ENCODE results near the gene GPR68. TPM values are rescaled to one million over a fixed set of nuclear protein-coding genes. Genes with fewer than 3 reads are reported as not detected.
A peak's percentile ranks its signal among the peaks of the same experiment; 100 is the strongest.

GPR68 gene
- total RNA-seq, 2 donors from 2014 or later = 18.9 to 19.2 TPM

GRCh38 chr14:91242635-91243034 is 1.9 kb downstream of the GPR68 start:
- Mint-ChIP-seq H3K36me3 (ENCODE audit: insufficient read depth in 2 of 2) (peaks cover 29 to 30% of the 10 kb centered on the region in 2 donors), H3K27me3 (ENCODE audit: low read depth) (no peaks in the 10 kb centered on the region), H3K9me3 (peaks cover 4 to 5% of the 10 kb centered on the region in 2 donors), H3K27ac (peak overlapping the region; percentile 85), H3K4me1 (ENCODE audit: low read depth) (peaks cover 100% of the 10 kb centered on the region), H3K4me3 (peak overlapping the region; percentile 77 to 88)
- ATAC-seq (replicated peaks in 1 of 2) = no peak
- no peak for DNase-seq

- no peak for ATAC-seq (replicated peaks in 1 of 2)
- Mint-ChIP-seq H3K4me1 (ENCODE audit: low read depth) (peaks cover 93% of the 10 kb centered on the region), H3K36me3 (ENCODE audit: insufficient read depth in 2 of 2) (peaks cover 23 to 25% of the 10 kb centered on the region in 2 donors), H3K4me3 (peak overlapping the region; percentile 77 to 88), H3K27ac (peak overlapping the region; percentile 85), H3K27me3 (ENCODE audit: low read depth) (no peaks in the 10 kb centered on the region), H3K9me3 (no peaks in the 10 kb centered on the region)
- peak in 1 of 2 donors; percentile 31 for DNase-seq
Measured at GRCh38 chr14:91241863-91242262, 2.6 kb downstream of the GPR68 start.

GRCh38 chr14:91238661-91239060 is 5.8 kb downstream of the GPR68 start:
- peaks cover 23 to 29% of the 10 kb centered on the region in 2 donors for H3K36me3 Mint-ChIP-seq (ENCODE audit: insufficient read depth in 2 of 2)
- H3K27ac Mint-ChIP-seq = peak overlapping the region; percentile 67
- H3K9me3 Mint-ChIP-seq = no peaks in the 10 kb centered on the region
- H3K4me3 Mint-ChIP-seq = peak overlapping the region; percentile 72 to 77
- ATAC-seq (replicated peaks in 1 of 2) (no peak), DNase-seq (no peak)
- H3K4me1 Mint-ChIP-seq (ENCODE audit: low read depth) = peaks cover 69% of the 10 kb centered on the region
- no peaks in the 10 kb centered on the region for H3K27me3 Mint-ChIP-seq (ENCODE audit: low read depth)

- Mint-ChIP-seq H3K27me3 (ENCODE audit: low read depth) (no peaks in the 10 kb centered on the region), H3K36me3 (ENCODE audit: insufficient read depth in 2 of 2) (peaks cover 23 to 29% of the 10 kb centered on the region in 2 donors), H3K27ac (peak overlapping the region; percentile 67), H3K4me1 (ENCODE audit: low read depth) (peaks cover 63% of the 10 kb centered on the region), H3K9me3 (no peaks in the 10 kb centered on the region), H3K4me3 (peak overlapping the region; percentile 72 to 77)
- ATAC-seq (replicated peaks in 1 of 2) (no peak), DNase-seq (no peak)
Measured at GRCh38 chr14:91238085-91238484, 6.4 kb downstream of the GPR68 start.

- Mint-ChIP-seq H3K4me1 (ENCODE audit: low read depth) (peaks cover 59% of the 10 kb centered on the region), H3K27ac (no peak overlapping the region), H3K36me3 (ENCODE audit: insufficient read depth in 2 of 2) (peaks cover 23 to 34% of the 10 kb centered on the region in 2 donors), H3K27me3 (ENCODE audit: low read depth) (no peaks in the 10 kb centered on the region), H3K9me3 (no peaks in the 10 kb centered on the region), H3K4me3 (no peak overlapping the region)
- DNase-seq (no peak), ATAC-seq (replicated peaks in 1 of 2) (no peak)
Measured at GRCh38 chr14:91237219-91237618, 7.3 kb downstream of the GPR68 start.

GRCh38 chr14:91235841-91236240 is 8.7 kb downstream of the GPR68 start:
- H3K9me3 Mint-ChIP-seq = no peaks in the 10 kb centered on the region

GRCh38 chr14:91234791-91235114 is 9.8 kb downstream of the GPR68 start:
- no peak for DNase-seq
- H3K36me3 Mint-ChIP-seq (ENCODE audit: insufficient read depth in 2 of 2) = peaks cover 24 to 41% of the 10 kb centered on the region in 2 donors
- no peak overlapping the region for H3K4me3 Mint-ChIP-seq
- peak overlapping the region; percentile 55 for H3K27ac Mint-ChIP-seq
- H3K4me1 Mint-ChIP-seq (ENCODE audit: low read depth) = peaks cover 57% of the 10 kb centered on the region
- ATAC-seq (replicated peaks in 1 of 2) = no peak
- H3K9me3 Mint-ChIP-seq = peaks cover 2 to 3% of the 10 kb centered on the region in 2 donors
- no peaks in the 10 kb centered on the region for H3K27me3 Mint-ChIP-seq (ENCODE audit: low read depth)

More at GRCh38 chr14:91235841-91236240, 8.7 kb downstream of the GPR68 start:
- no peak overlapping the region for H3K27ac Mint-ChIP-seq
- no peak for ATAC-seq (replicated peaks in 1 of 2)
- H3K4me3 Mint-ChIP-seq = no peak overlapping the region
- H3K27me3 Mint-ChIP-seq (ENCODE audit: low read depth) = no peaks in the 10 kb centered on the region
- H3K36me3 Mint-ChIP-seq (ENCODE audit: insufficient read depth in 2 of 2) = peaks cover 19 to 36% of the 10 kb centered on the region in 2 donors
- peaks cover 57% of the 10 kb centered on the region for H3K4me1 Mint-ChIP-seq (ENCODE audit: low read depth)
- DNase-seq = no peak

GRCh38 chr14:91233936-91234790 is 10.3 kb downstream of the GPR68 start:
- Mint-ChIP-seq H3K4me1 (ENCODE audit: low read depth) (peaks cover 57% of the 10 kb centered on the region), H3K27me3 (ENCODE audit: low read depth) (no peaks in the 10 kb centered on the region), H3K9me3 (peaks cover 2 to 3% of the 10 kb centered on the region in 2 donors), H3K27ac (peak overlapping the region; percentile 55), H3K36me3 (ENCODE audit: insufficient read depth in 2 of 2) (peaks cover 22 to 36% of the 10 kb centered on the region in 2 donors), H3K4me3 (no peak overlapping the region)
- ATAC-seq (replicated peaks in 1 of 2) = no peak
- DNase-seq = no peak

- H3K9me3 Mint-ChIP-seq = peaks cover 2 to 3% of the 10 kb centered on the region in 2 donors
- ATAC-seq (replicated peaks in 1 of 2) = no peak
Measured at GRCh38 chr14:91232603-91233002, 11.9 kb downstream of the GPR68 start.

GRCh38 chr14:91232052-91232451 is 12.5 kb downstream of the GPR68 start:
- H3K36me3 Mint-ChIP-seq (ENCODE audit: insufficient read depth in 2 of 2) = peaks cover 20 to 32% of the 10 kb centered on the region in 2 donors
- DNase-seq = no peak
- peak overlapping the region in 1 of 2 donors; percentile 76 for H3K4me3 Mint-ChIP-seq

More at GRCh38 chr14:91232603-91233002, 11.9 kb downstream of the GPR68 start:
- no peak for DNase-seq
- peaks cover 56% of the 10 kb centered on the region for H3K4me1 Mint-ChIP-seq (ENCODE audit: low read depth)
- peak overlapping the region in 1 of 2 donors; percentile 31 for H3K4me3 Mint-ChIP-seq
- H3K27me3 Mint-ChIP-seq (ENCODE audit: low read depth) = no peaks in the 10 kb centered on the region
- no peak overlapping the region for H3K27ac Mint-ChIP-seq
- peaks cover 20 to 32% of the 10 kb centered on the region in 2 donors for H3K36me3 Mint-ChIP-seq (ENCODE audit: insufficient read depth in 2 of 2)

GRCh38 chr14:91231446-91231845 is 13.1 kb downstream of the GPR68 start:
- H3K36me3 Mint-ChIP-seq (ENCODE audit: insufficient read depth in 2 of 2) = peaks cover 20 to 32% of the 10 kb centered on the region in 2 donors
- no peak for DNase-seq

More at GRCh38 chr14:91232052-91232451, 12.5 kb downstream of the GPR68 start:
- no peak for ATAC-seq (replicated peaks in 1 of 2)
- peaks cover 61% of the 10 kb centered on the region for H3K4me1 Mint-ChIP-seq (ENCODE audit: low read depth)
- peaks cover 2 to 3% of the 10 kb centered on the region in 2 donors for H3K9me3 Mint-ChIP-seq
- H3K27ac Mint-ChIP-seq = peak overlapping the region; percentile 85
- H3K27me3 Mint-ChIP-seq (ENCODE audit: low read depth) = no peaks in the 10 kb centered on the region

GRCh38 chr14:91230397-91231035 is 14.0 kb downstream of the GPR68 start:
- DNase-seq = no peak
- peaks cover 20 to 31% of the 10 kb centered on the region in 2 donors for H3K36me3 Mint-ChIP-seq (ENCODE audit: insufficient read depth in 2 of 2)
- peak overlapping the region; percentile 76 to 85 for H3K4me3 Mint-ChIP-seq

More at GRCh38 chr14:91231446-91231845, 13.1 kb downstream of the GPR68 start:
- peaks cover 2 to 3% of the 10 kb centered on the region in 2 donors for H3K9me3 Mint-ChIP-seq
- peak overlapping the region; percentile 85 for H3K27ac Mint-ChIP-seq
- H3K4me1 Mint-ChIP-seq (ENCODE audit: low read depth) = peaks cover 65% of the 10 kb centered on the region
- H3K4me3 Mint-ChIP-seq = peak overlapping the region; percentile 76 to 85
- H3K27me3 Mint-ChIP-seq (ENCODE audit: low read depth) = no peaks in the 10 kb centered on the region
- ATAC-seq (replicated peaks in 1 of 2) = no peak

GRCh38 chr14:91229743-91230200 is 14.7 kb downstream of the GPR68 start:
- ATAC-seq (replicated peaks in 1 of 2) = peak; percentile 41 to 42

More at GRCh38 chr14:91230397-91231035, 14.0 kb downstream of the GPR68 start:
- Mint-ChIP-seq H3K9me3 (peaks cover 2 to 3% of the 10 kb centered on the region in 2 donors), H3K27ac (peak overlapping the region; percentile 85), H3K4me1 (ENCODE audit: low read depth) (peaks cover 69% of the 10 kb centered on the region), H3K27me3 (ENCODE audit: low read depth) (no peaks in the 10 kb centered on the region)
- no peak for ATAC-seq (replicated peaks in 1 of 2)

More at GRCh38 chr14:91229743-91230200, 14.7 kb downstream of the GPR68 start:
- Mint-ChIP-seq H3K27ac (peak overlapping the region; percentile 85), H3K36me3 (ENCODE audit: insufficient read depth in 2 of 2) (peaks cover 21 to 31% of the 10 kb centered on the region in 2 donors), H3K4me3 (peak overlapping the region; percentile 76 to 85), H3K27me3 (ENCODE audit: low read depth) (no peaks in the 10 kb centered on the region), H3K9me3 (peaks cover 2 to 3% of the 10 kb centered on the region in 2 donors), H3K4me1 (ENCODE audit: low read depth) (peaks cover 77% of the 10 kb centered on the region)
- peak; percentile 82 to 84 for DNase-seq

Data from activated T-cell treated with anti-CD3 and anti-CD28 coated beads, Interleukin-2, amount 50 U/mL, for 72 hours (primary cell).